K562 (cell line): ENCODE data around the gene BBC3. TPM values are rescaled to one million over a fixed set of nuclear protein-coding genes. Genes with fewer than 3 reads are reported as not detected.

Experiments
- CREM ChIP-seq: IDR thresholded peaks from 2 replicates; pipeline ENCODE4 v1.6.1; 2014; ENCODE audit warnings: antibody characterized with exemption, low read depth
- GTF2E2 ChIP-seq: fragments of 200-800 bp; sonication (Bioruptor generic); IDR thresholded peaks from 2 replicates; pipeline ENCODE4 v1.6.1; 2016; ENCODE audit warnings: missing genetic modification characterization, missing compliant biosample characterization
- JUNB ChIP-seq: fragments of 450-650 bp; formaldehyde crosslinking; conservative IDR thresholded peaks from 2 replicates; pipeline ENCODE4 v1.4.0; 2020; ENCODE audit warnings: mild to moderate bottlenecking
- RAD51 ChIP-seq: fragments of 450-650 bp; IDR thresholded peaks from 2 replicates; pipeline ENCODE4 v1.7.1; 2016; ENCODE audit warnings: low read depth, mild to moderate bottlenecking, borderline replicate concordance
- TARDBP ChIP-seq: fragments of 450-650 bp; IDR thresholded peaks from 2 replicates; pipeline ENCODE4 v1.6.1; 2016
- polyA plus RNA-seq, 8 experiments: library from polyadenylated mRNA; depleted of rRNA in 4 of 8; stranded (reverse) in 5 of 8; unstranded in 3 of 8; fragments of >200 nt; fragmentation: Nextera tagmentation in 2 of 8; fragmentation: Illumina TruSeq in 1 of 8; extraction: Ambion mirVana in 2 of 8; extraction: Trizol in 1 of 8; gene quantifications; 2 replicates each; pipeline versions ENCODE4 v1.2.1 to v1.2.3, GENCODE V29; 2011 to 2014; ENCODE audit warnings: inconsistent platforms in 1 of 8, missing spikeins in 1 of 8
- total RNA-seq, 7 experiments: library from RNA; depleted of rRNA in 6 of 7; stranded (reverse); fragments of >200 nt in 6 of 7; fragmentation: Illumina TruSeq in 2 of 7; extraction: Trizol in 2 of 7; gene quantifications; 2 replicates each; pipeline versions ENCODE4 v1.2.1 to v1.2.3, GENCODE V29; 2011 to 2021; ENCODE audit warnings: low replicate concordance in 1 of 7
- TF ChIP-seq, protein P1 (sequence below), 2 experiments: fragments of 450-650 bp; IDR thresholded peaks; 2 replicates each; pipeline ENCODE4 v1.6.1; 2018; ENCODE audit warnings: mild to moderate bottlenecking in 2 of 2, low read depth in 1 of 2; ENCODE audit not compliant: partially characterized antibody in 2 of 2
- TF ChIP-seq, protein P2 (sequence below): fragments of 250-450 bp; sonication (Bioruptor Pico); IDR thresholded peaks from 2 replicates; pipeline ENCODE4 v1.5.0; 2021; ENCODE audit warnings: mild to moderate bottlenecking, moderate library complexity
- TF ChIP-seq, protein P3 (sequence below): fragments of 450-650 bp; IDR thresholded peaks from 2 replicates; pipeline ENCODE4 v1.7.1; 2018; ENCODE audit warnings: mild to moderate bottlenecking, low read depth; ENCODE audit not compliant: partially characterized antibody
- TF ChIP-seq, protein P4 (sequence below): sonication (generic); formaldehyde crosslinking; IDR thresholded peaks from 2 replicates; pipeline ENCODE4 v1.8.1; 2022; ENCODE audit warnings: missing genetic modification reagents
- TF ChIP-seq, protein P5 (sequence below), 2 experiments: fragments of 150-350 bp in 1 of 2; IDR thresholded peaks; 2 replicates each; pipeline ENCODE4 v1.6.1; 2012 to 2016; ENCODE audit warnings: low read depth in 2 of 2, low read length in 2 of 2, mild to moderate bottlenecking in 1 of 2, moderate library complexity in 1 of 2

The BBC3 gene
- total and polyA plus RNA-seq, 9 of the 15 experiments (the other 6 are each of a cell fraction or from before 2014, with no cell fraction given) = 0.15 to 30.7 (median 4.8) TPM

DNA sequence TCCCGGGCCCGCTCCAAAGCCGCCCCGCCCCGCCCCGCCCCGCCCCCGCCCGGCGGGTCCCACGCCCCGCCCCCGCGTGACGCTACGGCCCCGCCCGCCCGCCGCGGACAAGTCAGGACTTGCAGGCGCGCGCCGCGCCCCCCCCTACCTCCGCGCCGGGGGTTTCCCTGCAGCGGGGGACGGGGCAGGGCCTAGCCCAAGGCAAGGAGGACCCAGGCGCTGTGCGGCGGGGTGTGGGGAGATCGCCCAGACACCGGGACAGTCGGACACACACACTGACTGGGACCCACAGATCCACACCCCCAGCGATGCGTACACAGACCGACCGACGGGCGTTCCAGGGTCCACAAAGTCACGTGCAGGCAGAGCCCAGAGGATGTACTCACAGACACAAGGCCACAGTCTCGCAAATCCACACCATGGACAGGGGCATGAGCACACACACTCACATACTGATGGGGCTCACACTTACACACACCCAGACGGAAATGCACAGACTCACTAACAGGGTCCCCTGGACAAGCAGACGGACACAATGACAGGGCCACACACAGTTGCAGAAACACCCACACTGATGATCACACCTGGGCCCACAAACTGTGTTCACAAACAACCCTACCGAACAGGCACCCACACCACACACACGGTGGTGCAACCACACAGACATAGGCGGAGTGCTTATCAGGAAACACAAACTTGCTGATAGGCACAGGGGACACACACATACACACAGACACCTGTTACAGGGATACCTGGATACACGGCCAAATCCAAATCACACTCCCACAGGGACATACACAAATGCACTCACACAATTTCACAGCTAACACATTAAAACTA, 436 bp upstream of the BBC3 start (continued):
- no peak for TF ChIP-seq JUNB (CRISPR knock-in tag)
- TF ChIP-seq TARDBP = peak; percentile 53; the same call in 1 of the 2 replicates
- 0 out of 2 replicates have a peak, but pooled peaks have one; percentile 4 for TF ChIP-seq GTF2E2 (tag)
- TF ChIP-seq, protein P1, sequence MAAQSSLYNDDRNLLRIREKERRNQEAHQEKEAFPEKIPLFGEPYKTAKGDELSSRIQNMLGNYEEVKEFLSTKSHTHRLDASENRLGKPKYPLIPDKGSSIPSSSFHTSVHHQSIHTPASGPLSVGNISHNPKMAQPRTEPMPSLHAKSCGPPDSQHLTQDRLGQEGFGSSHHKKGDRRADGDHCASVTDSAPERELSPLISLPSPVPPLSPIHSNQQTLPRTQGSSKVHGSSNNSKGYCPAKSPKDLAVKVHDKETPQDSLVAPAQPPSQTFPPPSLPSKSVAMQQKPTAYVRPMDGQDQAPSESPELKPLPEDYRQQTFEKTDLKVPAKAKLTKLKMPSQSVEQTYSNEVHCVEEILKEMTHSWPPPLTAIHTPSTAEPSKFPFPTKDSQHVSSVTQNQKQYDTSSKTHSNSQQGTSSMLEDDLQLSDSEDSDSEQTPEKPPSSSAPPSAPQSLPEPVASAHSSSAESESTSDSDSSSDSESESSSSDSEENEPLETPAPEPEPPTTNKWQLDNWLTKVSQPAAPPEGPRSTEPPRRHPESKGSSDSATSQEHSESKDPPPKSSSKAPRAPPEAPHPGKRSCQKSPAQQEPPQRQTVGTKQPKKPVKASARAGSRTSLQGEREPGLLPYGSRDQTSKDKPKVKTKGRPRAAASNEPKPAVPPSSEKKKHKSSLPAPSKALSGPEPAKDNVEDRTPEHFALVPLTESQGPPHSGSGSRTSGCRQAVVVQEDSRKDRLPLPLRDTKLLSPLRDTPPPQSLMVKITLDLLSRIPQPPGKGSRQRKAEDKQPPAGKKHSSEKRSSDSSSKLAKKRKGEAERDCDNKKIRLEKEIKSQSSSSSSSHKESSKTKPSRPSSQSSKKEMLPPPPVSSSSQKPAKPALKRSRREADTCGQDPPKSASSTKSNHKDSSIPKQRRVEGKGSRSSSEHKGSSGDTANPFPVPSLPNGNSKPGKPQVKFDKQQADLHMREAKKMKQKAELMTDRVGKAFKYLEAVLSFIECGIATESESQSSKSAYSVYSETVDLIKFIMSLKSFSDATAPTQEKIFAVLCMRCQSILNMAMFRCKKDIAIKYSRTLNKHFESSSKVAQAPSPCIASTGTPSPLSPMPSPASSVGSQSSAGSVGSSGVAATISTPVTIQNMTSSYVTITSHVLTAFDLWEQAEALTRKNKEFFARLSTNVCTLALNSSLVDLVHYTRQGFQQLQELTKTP (IDR thresholded peaks at IDR 0.05; ENCODE audit: low read depth in 1 of 2, partially characterized antibody in 2 of 2) = peak in 1 of 2 experiments; percentile 71
- peak; percentile 35; the same call in 1 of the 2 replicates for TF ChIP-seq CREM
- TF ChIP-seq, protein P2, sequence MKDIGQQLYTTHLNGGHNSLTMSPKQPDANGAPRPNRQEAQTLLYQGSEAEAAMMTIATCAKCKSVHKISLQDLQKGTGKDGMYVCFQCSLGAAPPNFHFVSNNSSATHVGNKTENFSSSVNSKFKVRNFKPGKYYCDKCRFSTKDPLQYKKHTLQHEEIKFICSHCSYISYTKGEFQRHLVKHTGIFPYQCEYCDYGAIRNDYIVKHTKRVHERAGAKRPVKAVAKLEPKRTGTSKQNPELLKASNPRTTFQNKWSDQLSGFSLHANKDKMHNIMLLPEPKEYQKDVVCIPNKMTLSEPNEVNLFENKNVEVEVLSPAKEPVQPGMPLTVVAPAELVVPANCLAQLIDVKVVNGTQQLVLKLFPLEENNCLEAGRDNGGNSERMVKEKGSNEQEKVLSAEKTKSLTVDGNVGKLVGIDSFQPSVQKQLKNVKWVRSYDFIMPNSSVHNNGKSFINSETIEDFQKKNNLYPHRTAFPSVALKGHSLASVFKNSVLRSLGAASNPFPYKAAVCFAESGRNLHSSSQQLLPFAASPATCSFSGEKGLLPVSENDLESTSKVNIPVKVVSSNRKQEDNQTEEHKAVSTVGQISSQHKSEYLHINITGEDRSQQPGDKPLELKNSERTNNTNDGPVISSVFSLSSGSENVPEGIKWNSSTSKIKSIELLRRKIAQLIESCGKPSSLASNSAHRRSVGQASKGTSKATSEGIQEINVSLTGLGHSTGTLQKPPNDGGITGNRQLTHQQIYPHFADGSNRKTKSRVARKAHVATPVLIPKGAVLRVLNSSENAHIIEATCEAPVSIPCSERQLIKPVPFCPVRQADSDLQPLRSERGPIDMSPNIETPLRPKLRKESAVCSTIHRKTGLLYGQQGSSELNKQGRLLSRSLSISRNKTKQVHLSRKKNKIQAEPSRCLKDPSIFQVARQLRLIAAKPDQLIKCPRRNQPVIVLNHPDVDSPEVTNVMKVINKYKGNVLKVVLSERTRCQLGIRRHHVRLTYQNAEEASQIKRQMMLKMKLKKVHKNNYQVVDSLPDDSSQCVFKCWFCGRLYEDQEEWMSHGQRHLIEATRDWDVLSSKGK = no peak
- TF ChIP-seq, protein P3, sequence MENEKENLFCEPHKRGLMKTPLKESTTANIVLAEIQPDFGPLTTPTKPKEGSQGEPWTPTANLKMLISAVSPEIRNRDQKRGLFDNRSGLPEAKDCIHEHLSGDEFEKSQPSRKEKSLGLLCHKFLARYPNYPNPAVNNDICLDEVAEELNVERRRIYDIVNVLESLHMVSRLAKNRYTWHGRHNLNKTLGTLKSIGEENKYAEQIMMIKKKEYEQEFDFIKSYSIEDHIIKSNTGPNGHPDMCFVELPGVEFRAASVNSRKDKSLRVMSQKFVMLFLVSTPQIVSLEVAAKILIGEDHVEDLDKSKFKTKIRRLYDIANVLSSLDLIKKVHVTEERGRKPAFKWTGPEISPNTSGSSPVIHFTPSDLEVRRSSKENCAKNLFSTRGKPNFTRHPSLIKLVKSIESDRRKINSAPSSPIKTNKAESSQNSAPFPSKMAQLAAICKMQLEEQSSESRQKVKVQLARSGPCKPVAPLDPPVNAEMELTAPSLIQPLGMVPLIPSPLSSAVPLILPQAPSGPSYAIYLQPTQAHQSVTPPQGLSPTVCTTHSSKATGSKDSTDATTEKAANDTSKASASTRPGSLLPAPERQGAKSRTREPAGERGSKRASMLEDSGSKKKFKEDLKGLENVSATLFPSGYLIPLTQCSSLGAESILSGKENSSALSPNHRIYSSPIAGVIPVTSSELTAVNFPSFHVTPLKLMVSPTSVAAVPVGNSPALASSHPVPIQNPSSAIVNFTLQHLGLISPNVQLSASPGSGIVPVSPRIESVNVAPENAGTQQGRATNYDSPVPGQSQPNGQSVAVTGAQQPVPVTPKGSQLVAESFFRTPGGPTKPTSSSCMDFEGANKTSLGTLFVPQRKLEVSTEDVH = peak; percentile 17
- TF ChIP-seq, protein P4, sequence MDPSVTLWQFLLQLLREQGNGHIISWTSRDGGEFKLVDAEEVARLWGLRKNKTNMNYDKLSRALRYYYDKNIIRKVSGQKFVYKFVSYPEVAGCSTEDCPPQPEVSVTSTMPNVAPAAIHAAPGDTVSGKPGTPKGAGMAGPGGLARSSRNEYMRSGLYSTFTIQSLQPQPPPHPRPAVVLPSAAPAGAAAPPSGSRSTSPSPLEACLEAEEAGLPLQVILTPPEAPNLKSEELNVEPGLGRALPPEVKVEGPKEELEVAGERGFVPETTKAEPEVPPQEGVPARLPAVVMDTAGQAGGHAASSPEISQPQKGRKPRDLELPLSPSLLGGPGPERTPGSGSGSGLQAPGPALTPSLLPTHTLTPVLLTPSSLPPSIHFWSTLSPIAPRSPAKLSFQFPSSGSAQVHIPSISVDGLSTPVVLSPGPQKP (CRISPR knock-in tag) = no peak
- peak; percentile 77 for TF ChIP-seq RAD51
- TF ChIP-seq, protein P5, sequence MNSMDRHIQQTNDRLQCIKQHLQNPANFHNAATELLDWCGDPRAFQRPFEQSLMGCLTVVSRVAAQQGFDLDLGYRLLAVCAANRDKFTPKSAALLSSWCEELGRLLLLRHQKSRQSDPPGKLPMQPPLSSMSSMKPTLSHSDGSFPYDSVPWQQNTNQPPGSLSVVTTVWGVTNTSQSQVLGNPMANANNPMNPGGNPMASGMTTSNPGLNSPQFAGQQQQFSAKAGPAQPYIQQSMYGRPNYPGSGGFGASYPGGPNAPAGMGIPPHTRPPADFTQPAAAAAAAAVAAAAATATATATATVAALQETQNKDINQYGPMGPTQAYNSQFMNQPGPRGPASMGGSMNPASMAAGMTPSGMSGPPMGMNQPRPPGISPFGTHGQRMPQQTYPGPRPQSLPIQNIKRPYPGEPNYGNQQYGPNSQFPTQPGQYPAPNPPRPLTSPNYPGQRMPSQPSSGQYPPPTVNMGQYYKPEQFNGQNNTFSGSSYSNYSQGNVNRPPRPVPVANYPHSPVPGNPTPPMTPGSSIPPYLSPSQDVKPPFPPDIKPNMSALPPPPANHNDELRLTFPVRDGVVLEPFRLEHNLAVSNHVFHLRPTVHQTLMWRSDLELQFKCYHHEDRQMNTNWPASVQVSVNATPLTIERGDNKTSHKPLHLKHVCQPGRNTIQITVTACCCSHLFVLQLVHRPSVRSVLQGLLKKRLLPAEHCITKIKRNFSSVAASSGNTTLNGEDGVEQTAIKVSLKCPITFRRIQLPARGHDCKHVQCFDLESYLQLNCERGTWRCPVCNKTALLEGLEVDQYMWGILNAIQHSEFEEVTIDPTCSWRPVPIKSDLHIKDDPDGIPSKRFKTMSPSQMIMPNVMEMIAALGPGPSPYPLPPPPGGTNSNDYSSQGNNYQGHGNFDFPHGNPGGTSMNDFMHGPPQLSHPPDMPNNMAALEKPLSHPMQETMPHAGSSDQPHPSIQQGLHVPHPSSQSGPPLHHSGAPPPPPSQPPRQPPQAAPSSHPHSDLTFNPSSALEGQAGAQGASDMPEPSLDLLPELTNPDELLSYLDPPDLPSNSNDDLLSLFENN (IDR thresholded peaks at IDR 0.05; ENCODE audit: low read depth in 2 of 2, low read length in 2 of 2) = 0 out of 4 replicates have a peak, but pooled peaks of 1 of the 2 experiments have one; percentile 3
